NT2/D1 (cell line): Measurements from ENCODE around the gene MYNN.

Experiments used
- DNase-seq: peaks from one replicate; pipeline ENCODE4 v3.0.0-alpha.2; 2011; ENCODE audit warnings: low read depth, low spot score
- H3K27me3 ChIP-seq: 2 replicates; pipeline ENCODE4 v1.6.0; 2011; ENCODE audit warnings: mild to moderate bottlenecking; ENCODE audit not compliant: insufficient read length, insufficient read depth
- H3K36me3 ChIP-seq: 2 replicates; pipeline ENCODE4 v1.6.1; 2011; ENCODE audit warnings: mild to moderate bottlenecking, low read length, mixed read lengths; ENCODE audit not compliant: insufficient read depth, insufficient read length
- H3K4me1 ChIP-seq: 2 replicates; pipeline ENCODE4 v1.5.1; 2011; ENCODE audit not compliant: insufficient read depth, insufficient read length
- H3K4me3 ChIP-seq: 2 replicates; pipeline ENCODE4 v1.5.1; 2011; ENCODE audit warnings: low read depth; ENCODE audit not compliant: insufficient read length
- H3K9ac ChIP-seq: 2 replicates; pipeline ENCODE4 v1.6.0; 2011; ENCODE audit warnings: low read depth; ENCODE audit not compliant: insufficient read length
- H3K9me3 ChIP-seq: 2 replicates; pipeline ENCODE4 v1.5.1; 2011; ENCODE audit warnings: mild to moderate bottlenecking, low read length; ENCODE audit not compliant: insufficient read depth
- SUZ12 ChIP-seq: IDR thresholded peaks from 2 replicates; pipeline ENCODE4 v1.6.1; 2011; ENCODE audit not compliant: insufficient read length, insufficient read depth; ENCODE audit errors: extremely low read depth
- YY1 ChIP-seq: IDR thresholded peaks from 2 replicates; pipeline ENCODE4 v1.6.1; 2011; ENCODE audit not compliant: insufficient read length, insufficient read depth
- ZNF274 ChIP-seq: IDR thresholded peaks from 2 replicates; pipeline ENCODE4 v1.6.1; 2011; ENCODE audit warnings: mild to moderate bottlenecking, low read depth, low read length

MYNN gene

DNA sequence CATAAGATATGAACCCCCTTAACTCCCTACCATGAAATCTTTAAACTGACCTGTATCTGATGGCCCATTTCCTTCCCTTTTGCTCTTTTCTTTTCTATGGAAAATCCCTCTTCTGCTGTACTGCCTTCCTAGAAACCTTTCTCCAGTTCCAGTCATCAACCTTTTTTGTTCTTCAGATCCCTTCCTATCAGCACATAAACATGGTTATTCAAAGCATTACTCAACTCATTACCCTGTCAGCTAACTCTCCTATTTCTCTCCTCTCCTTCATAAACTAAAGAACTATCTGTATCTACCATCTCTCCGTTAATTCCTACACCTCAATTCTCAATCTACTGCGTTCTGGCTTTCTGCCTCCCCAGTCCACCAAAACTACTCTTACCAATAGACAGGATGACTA lies 21.3 kb upstream of the MYNN start:
- Histone ChIP-seq H3K27me3 (peaks cover 2% of the 10 kb centered on the region), H3K4me3 (no peak overlapping the region), H3K9ac (no peak overlapping the region), H3K9me3 (no peaks in the 10 kb centered on the region), H3K4me1 (no peaks in the 10 kb centered on the region), H3K36me3 (no peaks in the 10 kb centered on the region)
- TF ChIP-seq ZNF274 (no peak), YY1 (no peak), SUZ12 (no peak)
- DNase-seq, result no peak

DNA sequence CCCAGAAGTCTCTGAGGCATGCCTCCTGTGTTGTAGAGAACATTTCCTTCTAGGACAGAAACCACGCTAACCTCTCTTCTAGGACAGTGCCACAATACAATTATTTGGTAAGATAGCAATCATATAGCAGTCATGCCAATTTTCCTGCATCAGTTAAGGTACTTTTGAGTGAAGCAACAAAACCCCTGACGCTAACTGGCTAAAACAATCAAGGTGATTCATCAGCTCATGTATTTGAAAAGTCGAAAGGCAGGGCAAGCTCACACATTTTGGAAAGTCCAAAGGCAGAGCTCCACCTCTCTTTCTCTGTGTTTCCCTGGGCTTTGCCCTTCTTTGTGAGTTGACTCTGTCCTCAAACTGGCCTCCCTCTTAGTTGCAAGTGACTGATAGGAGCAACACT lies 18.5 kb upstream of the MYNN start:
- H3K27me3 ChIP-seq, result no peaks in the 10 kb centered on the region
- TF ChIP-seq ZNF274 (no peak), SUZ12 (no peak), YY1 (no peak)
- no peaks in the 10 kb centered on the region for H3K36me3 ChIP-seq
- H3K4me1 ChIP-seq, result no peaks in the 10 kb centered on the region
- H3K9me3 ChIP-seq, result peaks cover 4% of the 10 kb centered on the region; the same call in 1 of the 2 replicates
- H3K4me3 ChIP-seq, result no peak overlapping the region
- DNase-seq, result no peak
- H3K9ac ChIP-seq, result no peak overlapping the region

DNA sequence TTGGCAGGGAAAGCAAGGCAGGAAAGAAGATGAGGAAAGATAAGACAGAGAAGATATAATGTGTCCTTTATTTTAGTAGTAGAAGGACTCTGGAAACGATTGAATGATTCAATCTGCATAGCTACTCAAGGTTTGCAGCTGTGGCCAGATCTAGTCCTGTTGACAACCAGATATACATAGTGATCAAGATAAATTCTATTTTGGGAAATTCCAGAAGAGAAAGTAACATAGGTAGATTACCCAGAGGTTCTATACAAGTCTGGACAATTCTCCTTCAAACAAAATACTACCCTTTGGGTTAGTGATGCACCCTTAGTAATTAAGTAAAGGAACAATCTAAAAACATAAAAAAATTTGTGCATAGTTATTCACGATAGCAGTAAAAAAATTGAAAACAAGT lies 17.7 kb upstream of the MYNN start:
- no peak for TF ChIP-seq SUZ12
- no peak for TF ChIP-seq YY1
- no peak for TF ChIP-seq ZNF274
- Histone ChIP-seq H3K9ac (no peak overlapping the region), H3K4me3 (no peak overlapping the region), H3K36me3 (no peaks in the 10 kb centered on the region), H3K9me3 (peaks cover 12% of the 10 kb centered on the region), H3K4me1 (no peaks in the 10 kb centered on the region), H3K27me3 (no peaks in the 10 kb centered on the region)
- no peak for DNase-seq

DNA sequence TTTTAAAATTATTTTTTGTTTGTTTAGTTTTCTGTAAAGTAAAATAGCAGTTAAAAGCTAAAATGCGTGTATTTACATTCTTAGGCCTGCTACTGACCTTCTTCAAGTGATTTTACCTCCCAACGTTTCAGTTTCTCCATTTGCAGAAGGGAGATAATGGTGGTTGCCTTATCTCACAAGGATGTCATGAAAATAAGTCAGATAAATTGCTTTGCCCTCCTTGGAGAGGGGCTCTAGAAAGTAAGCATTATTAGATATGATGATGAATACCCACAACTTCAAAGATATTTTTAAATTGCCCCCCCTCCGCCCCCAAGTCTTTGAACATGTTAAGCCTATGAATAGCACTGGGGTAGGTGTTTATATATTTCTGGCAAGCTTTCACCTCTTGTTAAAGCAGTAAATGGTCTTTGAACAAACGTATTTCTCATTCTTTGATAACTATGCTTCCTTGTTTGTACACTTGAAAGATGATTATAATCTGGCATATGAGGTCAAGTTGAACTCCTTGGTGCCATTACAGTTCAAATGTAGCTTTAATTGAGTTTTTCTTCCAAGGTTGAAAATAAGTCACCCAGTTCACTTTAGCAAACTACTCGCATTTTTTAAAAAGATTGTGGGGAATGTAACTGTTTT lies 14.7 kb upstream of the MYNN start:
- Histone ChIP-seq H3K9ac (no peak overlapping the region), H3K4me1 (no peaks in the 10 kb centered on the region), H3K36me3 (no peaks in the 10 kb centered on the region), H3K9me3 (peaks cover 24% of the 10 kb centered on the region), H3K4me3 (no peak overlapping the region), H3K27me3 (no peaks in the 10 kb centered on the region)
- no peak for DNase-seq
- TF ChIP-seq YY1 (no peak), SUZ12 (no peak), ZNF274 (no peak)

DNA sequence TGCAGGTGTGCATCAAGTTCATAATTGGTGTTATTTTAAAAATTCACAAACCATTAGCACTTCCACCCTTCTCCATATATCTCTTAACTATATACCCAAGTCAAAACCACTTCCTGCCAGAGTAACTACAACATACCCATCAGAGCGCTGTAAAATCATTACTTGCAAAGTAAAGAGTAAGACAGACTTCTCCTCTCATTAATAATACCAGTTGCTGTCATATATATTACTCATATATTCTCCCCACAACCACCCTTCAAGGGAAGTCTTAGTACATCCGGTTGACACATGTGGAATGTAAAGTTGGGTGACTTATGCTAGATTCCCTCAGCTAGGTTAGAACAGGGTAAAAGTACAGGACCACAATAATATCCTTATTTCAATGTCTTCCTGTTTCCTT lies 13.9 kb upstream of the MYNN start:
- no peak for TF ChIP-seq ZNF274
- no peak for TF ChIP-seq YY1
- TF ChIP-seq SUZ12, result no peak
- Histone ChIP-seq H3K9ac (no peak overlapping the region), H3K9me3 (peaks cover 24% of the 10 kb centered on the region), H3K4me1 (no peaks in the 10 kb centered on the region), H3K4me3 (no peak overlapping the region), H3K36me3 (no peaks in the 10 kb centered on the region), H3K27me3 (no peaks in the 10 kb centered on the region)
- DNase-seq, result no peak

DNA sequence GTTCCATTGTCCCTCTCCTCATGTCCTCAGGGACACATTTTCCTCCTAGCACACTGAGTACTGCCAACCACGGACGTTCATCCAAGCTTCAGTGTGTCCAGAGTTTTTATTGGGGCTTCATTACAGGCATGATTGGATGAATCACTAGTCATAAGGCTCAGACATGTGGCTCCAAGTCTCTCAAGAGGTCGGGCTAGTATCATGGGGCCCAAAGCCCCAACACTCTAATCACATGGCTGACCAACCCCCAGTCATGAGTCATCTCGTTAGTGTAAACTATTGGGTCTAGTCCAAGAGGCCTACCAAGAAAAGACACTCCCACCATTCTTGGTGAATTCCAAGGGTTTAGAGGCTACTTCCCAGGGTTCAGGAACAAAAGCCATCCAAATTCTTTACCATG lies 12.7 kb upstream of the MYNN start:
- TF ChIP-seq YY1 (no peak), SUZ12 (no peak), ZNF274 (no peak)
- H3K9me3 ChIP-seq, result peaks cover 24% of the 10 kb centered on the region
- no peak for DNase-seq
- no peak overlapping the region for H3K4me3 ChIP-seq
- no peak overlapping the region for H3K9ac ChIP-seq
- no peaks in the 10 kb centered on the region for H3K4me1 ChIP-seq
- no peaks in the 10 kb centered on the region for H3K36me3 ChIP-seq
- H3K27me3 ChIP-seq, result no peaks in the 10 kb centered on the region

DNA sequence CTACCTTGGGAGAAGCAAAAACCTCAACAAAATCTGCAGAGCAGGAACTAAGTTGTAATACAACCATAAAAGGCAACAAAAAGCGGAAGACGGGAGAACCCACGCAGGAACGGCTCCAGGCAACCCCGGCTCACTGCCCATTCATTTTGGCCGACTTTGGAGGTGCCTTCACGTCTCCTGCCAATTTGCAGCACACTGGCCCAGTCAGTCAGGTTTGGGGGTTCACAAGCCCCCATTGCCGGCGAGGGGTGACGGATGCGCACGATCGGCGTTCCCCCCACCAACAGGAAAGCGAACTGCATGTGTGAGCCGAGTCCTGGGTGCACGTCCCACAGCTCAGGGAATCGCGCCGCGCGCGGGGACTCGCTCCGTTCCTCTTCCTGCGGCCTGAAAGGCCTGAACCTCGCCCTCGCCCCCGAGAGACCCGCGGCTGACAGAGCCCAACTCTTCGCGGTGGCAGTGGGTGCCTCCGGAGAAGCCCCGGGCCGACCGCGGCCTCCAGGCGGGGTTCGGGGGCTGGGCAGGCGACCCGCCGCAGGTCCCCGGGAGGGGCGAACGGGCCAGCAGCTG lies 8.8 kb upstream of the MYNN start:
- Histone ChIP-seq H3K9ac (peak overlapping the region; percentile 93), H3K4me3 (peak overlapping the region; percentile 88), H3K4me1 (no peaks in the 10 kb centered on the region), H3K27me3 (no peaks in the 10 kb centered on the region), H3K9me3 (peaks cover 23% of the 10 kb centered on the region), H3K36me3 (no peaks in the 10 kb centered on the region)
- TF ChIP-seq ZNF274, result no peak
- TF ChIP-seq YY1, result no peak
- TF ChIP-seq SUZ12, result no peak
- no peak for DNase-seq
